OCI-LY7 (cell line): Measurements from ENCODE around the gene HRAS.

Experiments
- CTCF ChIP-seq: fragments of 200-600 bp; sonication (generic); conservative IDR thresholded peaks from 2 replicates; pipeline ENCODE4 v1.5.1; 2014; ENCODE audit warnings: mild to moderate bottlenecking, antibody characterized with exemption, low read length, moderate library complexity, mixed read lengths
- EZH2phosphoT487 ChIP-seq: fragments of 200-600 bp; sonication (generic); IDR thresholded peaks from 2 replicates; pipeline ENCODE4 v1.6.1; 2018; ENCODE audit warnings: low read depth, borderline replicate concordance, mild to moderate bottlenecking, mixed run types, antibody characterized with exemption, low read length, moderate library complexity, mixed read lengths

GRCh38 chr11:551596-551995, 16.2 kb upstream of the HRAS start:
- TF ChIP-seq CTCF (no peak), EZH2phosphoT487 (no peak)
